HG03442 (cell line): ENCODE data around the gene FLVCR2.
A peak's percentile ranks its signal among the peaks of the same experiment; 100 is the strongest.

Experiments used
- ATAC-seq: cut with Tn5 transposase; IDR thresholded peaks from one replicate; pipeline ENCODE4 v1.9.1; 2021; ENCODE audit warnings: mild to moderate bottlenecking, moderate library complexity; ENCODE audit not compliant: unreplicated experiment

Gene FLVCR2, protein sequence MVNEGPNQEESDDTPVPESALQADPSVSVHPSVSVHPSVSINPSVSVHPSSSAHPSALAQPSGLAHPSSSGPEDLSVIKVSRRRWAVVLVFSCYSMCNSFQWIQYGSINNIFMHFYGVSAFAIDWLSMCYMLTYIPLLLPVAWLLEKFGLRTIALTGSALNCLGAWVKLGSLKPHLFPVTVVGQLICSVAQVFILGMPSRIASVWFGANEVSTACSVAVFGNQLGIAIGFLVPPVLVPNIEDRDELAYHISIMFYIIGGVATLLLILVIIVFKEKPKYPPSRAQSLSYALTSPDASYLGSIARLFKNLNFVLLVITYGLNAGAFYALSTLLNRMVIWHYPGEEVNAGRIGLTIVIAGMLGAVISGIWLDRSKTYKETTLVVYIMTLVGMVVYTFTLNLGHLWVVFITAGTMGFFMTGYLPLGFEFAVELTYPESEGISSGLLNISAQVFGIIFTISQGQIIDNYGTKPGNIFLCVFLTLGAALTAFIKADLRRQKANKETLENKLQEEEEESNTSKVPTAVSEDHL

DNA sequence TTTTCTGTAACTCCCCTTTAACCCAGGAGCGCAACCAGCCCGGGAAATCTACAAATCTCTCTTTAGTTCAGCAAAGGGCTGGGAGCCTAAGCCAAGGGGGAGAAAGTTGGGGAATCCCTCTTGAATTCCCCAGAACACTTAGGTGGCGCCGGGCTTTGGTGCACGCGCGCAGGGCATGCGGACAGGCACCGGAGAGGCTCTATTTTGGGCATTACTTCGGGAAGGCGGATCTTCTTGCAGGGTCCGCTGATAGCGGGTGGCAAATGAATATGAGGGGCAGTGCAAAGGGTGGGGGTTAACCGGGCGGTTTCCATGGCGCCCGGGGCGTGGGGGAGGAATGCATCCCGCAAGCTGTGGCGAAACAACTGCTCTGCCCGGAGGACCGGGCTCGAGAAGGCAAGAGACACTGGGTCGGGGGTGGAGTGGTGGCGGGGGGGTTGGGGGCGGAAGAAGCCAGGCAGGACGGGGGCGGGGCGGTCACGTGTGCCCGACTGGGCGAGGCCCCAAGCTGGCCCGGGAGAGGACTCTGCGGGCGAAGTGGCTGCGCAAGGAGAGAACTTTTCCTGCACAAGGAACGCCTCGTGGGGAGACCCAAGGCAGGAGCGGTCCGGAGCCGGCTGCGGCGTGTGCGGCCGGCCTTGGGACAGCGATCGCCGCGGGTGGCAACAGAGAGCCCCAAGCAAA, at the start of gene FLVCR2:
Gene FLVCR2 (plus strand): TSS at position 519 of the 684 bp plus-strand sequence. CDS start 353 bp downstream, outside the sequence.
- peak; percentile 37 for ATAC-seq

DNA sequence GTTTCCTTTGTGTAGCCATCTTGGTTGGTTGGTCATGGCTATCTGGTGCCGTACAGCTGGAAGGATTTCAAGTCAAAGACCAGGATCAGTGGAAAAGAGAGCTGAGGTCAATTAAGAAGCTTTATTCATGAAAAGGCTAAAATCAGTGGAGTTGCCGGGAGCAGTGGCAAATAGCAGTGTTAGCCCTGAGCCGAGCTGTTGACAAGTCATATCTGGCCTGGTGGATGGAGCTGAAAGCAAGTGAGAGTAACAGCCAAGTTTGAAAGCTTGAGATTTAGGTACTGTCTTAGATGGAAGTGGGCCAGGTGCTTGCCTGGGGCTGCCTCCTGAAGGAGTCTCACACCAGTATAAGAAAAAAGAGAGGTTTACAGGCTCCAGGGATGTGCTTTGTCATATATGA, 47.2 kb upstream of the FLVCR2 start:
- ATAC-seq = no peak

DNA sequence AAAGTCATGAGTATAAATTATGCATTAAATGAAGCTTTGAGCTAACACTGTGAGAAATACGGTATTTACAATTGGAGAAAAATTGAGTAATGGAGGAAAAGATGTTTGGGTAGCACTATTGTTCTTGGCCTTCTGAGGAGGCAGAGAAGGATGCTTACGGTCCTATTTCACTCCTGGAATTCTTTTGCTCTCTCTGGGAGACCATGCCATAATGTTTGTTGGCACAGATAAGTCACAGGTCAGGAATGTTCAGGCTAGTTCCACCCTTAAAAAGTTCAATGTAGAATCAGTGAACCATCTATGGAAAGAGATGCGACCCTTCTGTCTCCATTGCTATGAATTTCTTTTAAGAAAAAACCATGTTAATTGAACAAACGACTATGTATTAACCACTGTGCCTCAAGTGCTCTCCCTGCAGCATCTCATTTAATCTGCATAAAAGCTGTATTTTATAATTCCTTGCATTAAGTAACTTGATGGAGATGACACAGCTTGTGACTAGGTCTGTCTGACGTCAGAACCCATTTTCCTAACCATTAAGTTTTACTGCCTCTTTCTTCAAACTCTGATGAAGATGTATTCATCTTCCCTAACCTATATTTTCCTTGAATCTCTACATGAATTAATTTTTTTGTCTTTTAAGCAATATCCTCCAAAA, 46.6 kb upstream of the FLVCR2 start:
- ATAC-seq = no peak

DNA sequence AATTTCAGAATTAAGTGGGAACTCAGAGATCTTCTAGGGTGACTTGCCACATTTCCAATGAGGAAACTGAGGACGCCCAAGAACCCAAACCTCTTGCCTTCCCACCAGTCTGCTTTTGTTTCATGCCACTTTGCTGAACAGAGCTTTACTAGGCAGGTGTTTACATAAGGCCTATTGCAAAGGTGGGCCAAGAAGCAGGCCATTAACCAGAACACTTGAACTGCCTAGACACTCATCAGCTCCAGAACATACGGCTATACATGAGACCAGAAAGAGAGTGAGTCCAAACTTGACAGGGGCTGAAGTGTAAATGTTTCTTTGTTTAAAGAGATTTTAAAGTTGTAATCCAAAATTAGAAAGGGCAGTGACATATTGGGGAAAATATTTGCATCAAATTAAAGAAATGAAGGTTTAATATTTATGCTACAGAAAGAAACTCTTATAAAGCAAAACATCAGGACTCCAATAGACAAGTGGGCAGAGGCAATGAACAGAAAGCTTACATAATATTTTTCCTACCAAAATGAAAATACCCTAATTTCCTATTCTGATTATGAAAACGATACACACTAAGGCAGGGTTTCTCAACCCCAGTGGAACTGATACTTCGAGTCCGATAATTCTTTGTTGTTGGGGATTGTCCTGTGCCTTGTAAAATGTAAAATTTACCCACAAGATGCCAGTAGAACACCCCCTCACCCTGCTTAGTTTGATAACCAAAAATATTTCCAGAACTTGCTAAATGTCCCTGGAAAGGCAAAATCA, 44.4 kb upstream of the FLVCR2 start:
- no peak for ATAC-seq

DNA sequence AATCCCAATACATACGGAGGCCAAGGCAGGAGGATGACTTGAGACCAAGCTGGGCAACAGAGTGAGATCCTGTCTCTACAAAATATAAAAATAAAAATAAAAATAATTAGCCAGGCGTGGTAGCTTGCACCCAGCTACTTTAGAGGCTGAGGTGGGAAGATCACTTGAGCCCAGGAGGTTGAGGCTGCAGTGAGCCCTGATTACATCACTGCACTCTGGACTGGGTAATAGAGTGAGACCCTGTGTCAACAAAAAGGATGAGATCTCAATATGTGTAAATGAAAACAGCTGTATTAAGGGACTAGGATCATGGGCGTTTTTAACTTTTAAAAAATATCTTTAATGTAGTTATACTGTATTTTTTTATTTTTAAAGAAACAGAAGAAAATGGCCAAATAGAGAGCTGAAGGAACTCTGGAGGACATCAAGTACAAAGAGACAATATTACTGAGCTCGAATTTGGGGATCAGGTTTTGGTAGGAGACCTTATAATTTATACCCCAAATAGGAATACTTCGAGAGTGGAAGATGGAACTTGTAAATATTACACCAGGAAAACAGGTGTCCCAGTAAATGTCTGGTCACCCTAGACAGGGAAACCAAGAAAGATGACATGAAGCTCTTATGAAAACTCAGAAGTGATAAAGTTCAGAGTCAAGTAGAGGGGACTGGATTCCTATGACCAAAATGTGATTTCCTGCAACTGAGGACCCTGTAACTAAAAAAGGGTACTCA, 43.1 kb upstream of the FLVCR2 start:
- no peak for ATAC-seq

DNA sequence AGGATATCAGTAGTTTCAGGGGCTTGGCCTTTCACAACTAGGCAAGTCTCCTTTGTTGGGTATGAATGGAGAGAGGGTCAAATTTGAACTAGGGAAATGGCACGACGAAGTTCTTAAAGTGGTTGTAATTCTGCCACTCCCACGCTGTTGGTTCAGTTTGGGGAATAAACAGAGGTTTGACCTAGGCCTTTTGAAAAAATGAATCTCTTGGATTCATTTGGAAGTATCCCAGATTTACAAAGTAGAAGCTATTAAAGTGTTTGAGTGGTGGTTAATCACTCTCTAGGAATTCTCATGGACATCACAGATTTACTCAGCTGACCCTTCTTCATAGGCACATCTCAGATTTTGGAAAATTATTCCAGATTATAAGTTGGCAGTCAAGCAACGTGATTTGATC, 41.3 kb upstream of the FLVCR2 start:
- ATAC-seq = no peak

DNA sequence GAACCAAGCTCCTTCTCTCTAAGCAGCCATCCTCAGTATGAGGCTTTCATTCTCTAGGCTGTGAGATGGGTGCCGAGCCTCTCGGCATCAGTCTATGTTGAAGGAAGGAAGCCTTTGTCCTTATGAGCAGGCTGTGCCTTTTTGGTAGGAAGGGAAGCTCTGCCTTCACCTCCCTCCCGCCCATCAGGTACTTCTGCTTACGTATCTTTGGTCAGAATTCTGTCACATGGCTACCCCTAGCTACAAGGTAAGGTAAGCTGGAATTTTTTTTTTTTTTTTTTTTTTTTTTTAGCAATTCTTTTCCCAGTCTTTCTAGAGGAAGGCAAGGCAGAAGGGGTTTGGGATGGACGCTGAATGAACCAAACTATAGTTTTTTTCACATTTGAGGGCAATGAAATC, 39.3 kb upstream of the FLVCR2 start:
- ATAC-seq = no peak

DNA sequence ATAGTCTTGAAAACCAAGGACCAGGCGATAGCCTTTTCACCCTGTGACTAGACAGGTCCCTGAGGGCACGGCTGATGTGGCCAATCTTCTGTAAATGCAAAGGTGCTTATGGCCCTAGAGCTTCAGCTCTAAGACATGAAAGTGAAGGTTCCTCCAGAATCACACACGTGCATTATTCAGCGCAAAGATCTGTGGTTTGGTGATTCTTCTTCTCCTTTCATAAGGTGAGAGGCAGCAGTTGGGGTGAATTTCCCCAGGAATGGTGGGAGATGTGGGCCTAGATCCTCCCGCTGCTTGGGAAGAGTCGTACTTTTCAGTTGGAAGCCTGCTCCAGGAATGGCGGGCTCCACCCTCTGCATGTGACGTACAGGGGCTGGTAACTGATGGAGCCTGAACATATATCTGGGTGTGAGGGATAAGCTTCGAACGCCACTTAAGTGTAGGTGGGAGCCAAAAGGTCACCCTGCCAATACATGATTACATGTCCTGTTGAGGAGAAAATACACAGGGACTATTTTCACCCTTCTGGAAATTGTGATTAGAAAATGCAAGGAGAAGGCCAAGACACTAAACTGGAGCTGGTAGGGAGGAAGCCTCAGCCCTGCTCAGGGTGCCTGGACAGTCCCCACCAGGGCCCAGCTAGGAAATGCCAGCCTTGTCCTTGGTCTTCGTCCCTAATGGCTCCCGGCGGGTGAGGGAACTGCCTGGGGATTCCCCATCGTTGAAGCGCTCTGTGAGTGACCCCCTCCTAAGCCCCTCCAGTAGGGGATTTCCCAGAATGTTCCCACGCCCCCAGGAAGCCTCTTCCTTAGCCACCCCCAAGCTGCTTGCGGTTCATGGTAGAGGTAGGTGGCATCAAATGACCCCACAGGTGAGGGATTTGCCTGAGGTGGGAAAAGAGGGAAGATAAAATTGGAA, 38.6 kb upstream of the FLVCR2 start:
- peak; percentile 50 for ATAC-seq

DNA sequence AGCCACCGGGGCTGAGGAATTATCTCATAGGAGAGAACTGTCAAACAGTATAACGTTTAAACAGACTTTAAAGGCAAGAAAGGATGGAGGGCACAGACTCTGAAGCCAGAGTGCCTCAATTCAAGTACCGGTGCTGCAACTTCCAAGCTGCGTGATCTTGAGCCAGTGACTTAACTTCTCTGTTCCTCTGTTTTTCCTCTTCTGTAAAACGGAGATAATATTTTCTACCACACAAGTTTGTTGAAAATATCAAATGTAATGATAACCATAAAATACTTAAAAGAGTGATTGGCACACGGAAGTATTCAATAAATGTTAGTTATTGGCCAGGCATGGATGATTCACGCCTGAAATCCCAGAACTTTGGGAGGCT, 38.0 kb upstream of the FLVCR2 start:
- ATAC-seq = no peak

DNA sequence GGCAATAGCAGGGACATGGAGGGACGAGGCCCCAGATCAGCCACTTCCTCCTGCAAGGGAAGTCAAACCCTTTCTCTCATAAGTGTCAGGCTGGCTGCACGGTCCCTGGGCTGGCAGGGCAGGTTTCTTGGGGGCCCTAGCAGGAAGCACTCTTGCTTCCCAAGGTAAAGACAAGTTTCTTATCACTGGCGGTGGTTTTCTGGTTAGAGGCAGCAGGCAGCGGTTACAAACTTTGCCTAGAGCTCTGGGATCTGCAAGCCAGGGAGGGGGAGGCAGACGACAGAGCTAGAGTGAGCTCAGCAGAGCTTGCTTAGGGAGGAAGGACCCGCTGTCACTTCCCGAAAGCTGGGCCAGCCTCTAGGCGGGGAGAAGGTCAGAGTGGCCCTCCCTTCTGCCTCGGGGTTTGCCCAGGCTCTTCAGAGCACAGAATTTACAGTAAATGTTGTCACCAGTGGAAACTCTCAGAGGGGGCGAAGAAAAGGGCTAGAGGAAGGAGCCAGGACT, 35.8 kb upstream of the FLVCR2 start:
- ATAC-seq = peak; percentile 55

DNA sequence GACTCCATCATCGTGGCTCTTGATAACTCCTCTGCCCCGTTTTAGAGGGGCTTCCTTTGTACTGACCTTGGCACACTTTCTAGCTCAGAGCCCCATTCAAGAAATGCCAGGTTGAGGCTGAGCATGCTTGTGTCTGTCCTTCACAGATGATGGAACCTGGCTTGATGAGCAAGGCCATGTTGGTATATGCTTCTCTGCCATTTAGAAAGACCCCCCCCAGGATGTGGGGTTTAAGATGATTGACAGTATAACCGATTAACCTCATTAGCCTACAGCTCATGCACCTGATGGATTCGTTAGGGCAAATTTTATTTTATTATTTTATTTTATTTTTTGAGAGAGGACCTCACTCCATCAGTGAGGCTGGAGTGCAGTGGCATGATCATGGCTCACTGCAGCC, 35.2 kb upstream of the FLVCR2 start:
- ATAC-seq = no peak

DNA sequence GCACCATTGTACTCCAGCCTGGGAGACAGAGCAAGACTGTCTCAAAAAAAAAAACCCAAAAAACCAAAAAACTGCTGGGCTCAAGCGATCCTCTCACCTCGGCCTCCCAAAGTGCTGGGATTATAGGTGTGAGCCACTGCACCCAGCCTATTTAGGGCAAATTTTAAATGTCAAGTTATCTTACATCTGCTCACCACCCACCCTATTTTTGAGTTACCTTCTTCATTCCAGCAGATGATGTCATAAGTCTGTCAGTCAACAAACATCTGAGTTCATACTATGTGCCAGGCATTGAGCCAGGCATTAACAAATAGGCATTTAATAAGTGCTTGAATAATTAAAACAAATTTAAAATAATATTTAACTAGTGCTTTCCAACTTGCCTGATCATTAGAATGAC, 34.6 kb upstream of the FLVCR2 start:
- no peak for ATAC-seq

DNA sequence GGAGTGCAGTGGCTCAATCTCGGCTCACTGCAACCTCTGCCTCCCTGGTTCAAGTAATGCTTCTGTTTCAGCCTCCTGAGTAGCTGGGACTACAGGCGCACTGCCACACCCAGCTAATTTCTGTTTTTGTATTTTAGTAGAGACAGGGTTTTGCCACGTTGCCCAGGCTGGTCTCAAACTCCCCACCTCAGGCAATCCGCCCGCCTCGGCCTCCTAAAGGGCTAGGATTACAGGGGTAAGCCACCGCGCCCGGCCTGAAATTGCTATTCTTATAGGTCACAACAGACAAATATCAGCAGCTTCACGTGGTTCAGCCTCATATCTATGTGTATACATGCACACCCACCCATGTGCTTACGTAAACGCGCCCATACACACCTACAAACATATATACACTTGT, 32.5 kb upstream of the FLVCR2 start:
- ATAC-seq = no peak

DNA sequence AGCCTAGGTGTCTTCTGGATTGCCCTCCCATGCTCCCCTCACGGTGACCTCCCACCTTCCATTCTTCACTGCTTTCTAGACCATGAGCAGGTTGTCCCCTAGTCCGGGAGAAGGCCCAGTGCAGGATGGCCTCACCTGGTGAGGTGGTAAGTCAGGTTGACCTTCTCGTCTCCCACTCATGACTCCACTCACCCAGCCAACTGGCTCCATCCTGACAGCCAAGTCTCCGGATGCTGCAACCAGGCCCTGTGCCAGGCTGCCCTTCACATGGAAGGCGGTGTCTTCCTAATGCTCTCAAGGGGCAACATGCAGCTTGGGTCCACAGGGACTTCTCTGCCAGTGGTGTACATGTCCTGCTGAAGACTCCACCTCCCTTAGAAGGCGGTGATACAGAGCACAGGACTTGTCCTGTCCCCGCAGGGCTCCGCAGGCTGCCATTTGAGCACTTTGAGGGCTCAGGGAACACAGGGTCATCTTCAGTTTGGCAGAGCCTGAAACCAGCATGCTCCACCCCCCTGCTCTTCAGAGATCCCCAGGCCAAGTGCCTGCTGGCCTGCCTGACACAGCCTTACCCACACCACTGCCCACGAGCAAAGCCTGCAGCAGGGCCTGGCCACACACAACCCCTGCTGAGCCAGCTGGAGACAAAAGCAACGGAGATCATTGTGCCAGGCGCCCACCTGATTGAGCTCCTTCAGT, 30.7 kb upstream of the FLVCR2 start:
- no peak for ATAC-seq

DNA sequence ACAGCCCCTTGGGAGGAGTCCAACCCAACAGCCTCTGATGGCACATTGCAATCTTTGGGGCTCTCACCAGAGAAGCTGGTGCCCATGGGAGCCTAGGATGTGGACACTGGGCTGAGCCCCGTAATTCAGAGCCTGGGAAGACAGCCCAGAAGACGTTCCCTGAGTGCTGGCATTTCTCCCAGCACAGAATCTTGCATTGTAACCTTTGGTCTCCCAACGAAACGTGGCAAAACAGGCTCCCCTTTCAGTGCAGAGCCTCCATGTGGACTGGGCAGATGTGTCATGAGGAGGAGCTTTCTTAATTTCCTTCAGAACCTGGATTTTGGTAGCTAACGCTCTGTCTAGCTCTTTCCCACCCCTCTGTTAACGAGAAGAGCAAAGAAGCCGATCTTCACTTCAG, 29.9 kb upstream of the FLVCR2 start:
- no peak for ATAC-seq

DNA sequence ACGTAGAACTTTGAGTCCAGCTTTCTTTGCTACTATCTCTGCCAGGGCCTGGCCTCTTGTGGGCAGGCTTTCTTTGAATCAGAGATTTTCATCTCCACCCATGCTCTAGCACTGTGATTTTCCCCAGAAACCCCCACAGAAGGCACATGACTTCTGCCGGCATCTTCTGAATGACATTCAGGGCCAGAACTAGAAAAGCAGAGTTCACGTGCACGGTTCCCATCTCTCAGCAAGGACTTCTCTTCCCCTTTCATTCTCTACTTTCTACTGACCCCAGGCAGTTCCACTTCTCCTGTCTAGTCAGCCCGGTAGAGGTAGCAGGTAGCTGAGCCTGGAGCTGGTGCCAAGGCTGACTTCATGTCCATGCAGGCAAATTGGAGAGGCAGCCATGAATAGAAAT, 29.3 kb upstream of the FLVCR2 start:
- ATAC-seq = no peak

DNA sequence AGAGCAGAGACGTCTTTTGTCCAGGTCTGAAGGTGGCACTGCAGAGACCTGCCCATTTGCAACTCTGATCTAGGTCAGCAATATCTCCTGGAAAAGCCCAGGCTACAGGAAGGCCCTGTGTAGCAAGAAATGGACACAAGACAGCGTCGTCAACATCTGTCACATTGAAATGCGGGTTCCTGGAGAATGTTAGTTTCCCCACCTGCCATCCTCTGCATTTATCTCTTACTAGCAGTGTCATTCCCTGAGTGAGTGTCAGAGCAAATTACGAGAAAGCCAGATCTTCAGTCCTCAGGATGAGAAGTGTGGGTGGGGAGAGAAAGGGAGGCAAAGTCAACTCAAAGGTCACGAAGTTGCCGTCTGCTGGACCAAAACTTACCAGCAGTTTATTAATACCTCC, 27.4 kb upstream of the FLVCR2 start:
- no peak for ATAC-seq

DNA sequence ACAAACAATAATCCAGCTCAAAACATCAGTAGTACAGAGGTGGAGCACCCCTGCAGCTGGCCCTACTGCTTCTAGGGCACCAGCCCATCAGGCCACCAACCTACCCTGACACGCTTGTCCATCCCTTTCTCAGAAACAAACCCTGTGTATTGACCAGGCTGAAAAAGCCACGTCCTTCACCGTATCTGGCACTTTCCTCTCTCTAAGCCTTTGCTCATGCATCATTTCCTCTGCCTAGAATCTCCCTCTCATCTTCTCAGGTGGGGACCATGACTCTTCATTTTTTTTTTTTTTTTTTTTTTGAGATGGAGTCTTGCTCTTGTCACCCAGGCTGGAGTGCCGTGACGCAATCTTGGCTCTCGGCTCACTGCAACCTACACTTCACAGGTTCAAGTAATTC, 25.3 kb upstream of the FLVCR2 start:
- no peak for ATAC-seq
